HG03103 (cell line): ENCODE measurements around the gene BOLA3.
A peak's percentile ranks its signal among the peaks of the same experiment; 100 is the strongest.
"Not testable (repeated sequence)": the region's sequence is repeated elsewhere in the genome, so short reads cannot be mapped to it uniquely, and the experiment has no call there.

ENCODE experiments used
- ATAC-seq: cut with Tn5 transposase; IDR thresholded peaks from one replicate; pipeline ENCODE4 v1.9.1; 2021; ENCODE audit warnings: low read depth; ENCODE audit not compliant: unreplicated experiment

BOLA3 gene

GRCh38 chr2:74149570-74150319 lies 2.0 kb upstream of the BOLA3 start:
- no peak for ATAC-seq

GRCh38 chr2:74149247-74149525 lies 1.5 kb upstream of the BOLA3 start:
- no peak for ATAC-seq

- ATAC-seq: no peak
These were observed 940 bp upstream of the BOLA3 start for GRCh38 chr2:74148457-74149246.

GRCh38 chr2:74146929-74147726 lies 584 bp downstream of the BOLA3 start:
- peak; percentile 22 for ATAC-seq

GRCh38 chr2:74142340-74142739 lies 5.4 kb downstream of the BOLA3 start:
- no peak for ATAC-seq

GRCh38 chr2:74138600-74139323 lies 8.9 kb downstream of the BOLA3 start:
- no peak for ATAC-seq

GRCh38 chr2:74137651-74138599 lies 9.8 kb downstream of the BOLA3 start:
- ATAC-seq: no peak

- no peak for ATAC-seq
These were observed 15.8 kb downstream of the BOLA3 start for GRCh38 chr2:74131901-74132300.

GRCh38 chr2:74130211-74130995 lies 17.3 kb downstream of the BOLA3 start:
- ATAC-seq: no peak

GRCh38 chr2:74128206-74128605 lies 19.5 kb downstream of the BOLA3 start:
- no peak for ATAC-seq

- not testable (repeated sequence) for ATAC-seq
These were observed 23.8 kb downstream of the BOLA3 start for GRCh38 chr2:74123955-74124354.

GRCh38 chr2:74121846-74122245 lies 25.9 kb downstream of the BOLA3 start:
- not testable (repeated sequence) for ATAC-seq

GRCh38 chr2:74119912-74120825 lies 27.5 kb downstream of the BOLA3 start:
- ATAC-seq: peak; percentile 93

- ATAC-seq: no peak
These were observed 28.4 kb downstream of the BOLA3 start for GRCh38 chr2:74119339-74119738.

- ATAC-seq: no peak
These were observed 36.3 kb downstream of the BOLA3 start for GRCh38 chr2:74111380-74111779.

- ATAC-seq: no peak
These were observed 37.2 kb downstream of the BOLA3 start for GRCh38 chr2:74110537-74110936.

- ATAC-seq: no peak
These were observed 38.2 kb downstream of the BOLA3 start for GRCh38 chr2:74109551-74109950.

- ATAC-seq: no peak
These were observed 40.6 kb downstream of the BOLA3 start for GRCh38 chr2:74107071-74107470.
